Uterus (tissue), 2 donors: Measurements from ENCODE around the gene TMEM14B.

Experiments used
- POLR2A ChIP-seq, 2 donors: fragments of 450-650 bp; IDR thresholded peaks; one replicate each; pipeline ENCODE4 v1.6.1; 2016; ENCODE audit warnings: antibody characterized with exemption in 2 of 2, mild to moderate bottlenecking in 1 of 2, moderate library complexity in 1 of 2
- TF ChIP-seq, protein P1 (sequence below), 4 experiments: fragments of 200-600 bp in 2 of 4; fragments of 450-650 bp in 2 of 4; sonication (generic) in 2 of 4; IDR thresholded peaks; one replicate each; pipeline ENCODE4 v1.5.1; 2016 to 2019; ENCODE audit warnings: antibody characterized with exemption in 4 of 4, mild to moderate bottlenecking in 2 of 4, moderate library complexity in 1 of 4

GRCh38 chr6:10771371-10771894 is 23.8 kb downstream of the TMEM14B start:
- TF ChIP-seq POLR2A (IDR thresholded peaks at IDR 0.05): no peak
- TF ChIP-seq, protein P1, sequence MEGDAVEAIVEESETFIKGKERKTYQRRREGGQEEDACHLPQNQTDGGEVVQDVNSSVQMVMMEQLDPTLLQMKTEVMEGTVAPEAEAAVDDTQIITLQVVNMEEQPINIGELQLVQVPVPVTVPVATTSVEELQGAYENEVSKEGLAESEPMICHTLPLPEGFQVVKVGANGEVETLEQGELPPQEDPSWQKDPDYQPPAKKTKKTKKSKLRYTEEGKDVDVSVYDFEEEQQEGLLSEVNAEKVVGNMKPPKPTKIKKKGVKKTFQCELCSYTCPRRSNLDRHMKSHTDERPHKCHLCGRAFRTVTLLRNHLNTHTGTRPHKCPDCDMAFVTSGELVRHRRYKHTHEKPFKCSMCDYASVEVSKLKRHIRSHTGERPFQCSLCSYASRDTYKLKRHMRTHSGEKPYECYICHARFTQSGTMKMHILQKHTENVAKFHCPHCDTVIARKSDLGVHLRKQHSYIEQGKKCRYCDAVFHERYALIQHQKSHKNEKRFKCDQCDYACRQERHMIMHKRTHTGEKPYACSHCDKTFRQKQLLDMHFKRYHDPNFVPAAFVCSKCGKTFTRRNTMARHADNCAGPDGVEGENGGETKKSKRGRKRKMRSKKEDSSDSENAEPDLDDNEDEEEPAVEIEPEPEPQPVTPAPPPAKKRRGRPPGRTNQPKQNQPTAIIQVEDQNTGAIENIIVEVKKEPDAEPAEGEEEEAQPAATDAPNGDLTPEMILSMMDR (IDR thresholded peaks at IDR 0.05): no peak
